ENCODE data around the gene EPHA1.
A peak's percentile ranks its signal among the peaks of the same experiment; 100 is the strongest.

The EPHA1 gene

DNA sequence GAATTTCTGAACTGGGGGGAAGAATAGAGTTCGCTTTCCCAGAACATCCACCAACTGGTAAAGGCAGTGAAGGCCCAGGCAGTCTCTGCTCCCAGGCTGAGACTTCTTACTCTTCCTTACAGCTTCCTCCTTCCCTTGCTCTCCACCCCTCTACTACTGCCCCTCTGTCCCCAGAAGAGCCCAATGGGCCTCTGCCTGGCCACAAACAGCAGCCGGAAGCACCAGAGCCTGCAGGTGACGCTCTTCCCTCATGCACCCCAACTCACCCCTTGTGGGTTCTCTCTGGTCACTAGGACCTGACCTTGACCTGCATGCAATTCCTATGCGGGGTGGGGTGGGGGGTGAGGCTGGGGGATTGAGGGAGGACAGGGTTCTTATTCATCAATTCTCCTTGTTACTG is 62.6 kb downstream of the EPHA1 start:
- no peak for DNase-seq (ENCODE audit: low read depth)

DNA sequence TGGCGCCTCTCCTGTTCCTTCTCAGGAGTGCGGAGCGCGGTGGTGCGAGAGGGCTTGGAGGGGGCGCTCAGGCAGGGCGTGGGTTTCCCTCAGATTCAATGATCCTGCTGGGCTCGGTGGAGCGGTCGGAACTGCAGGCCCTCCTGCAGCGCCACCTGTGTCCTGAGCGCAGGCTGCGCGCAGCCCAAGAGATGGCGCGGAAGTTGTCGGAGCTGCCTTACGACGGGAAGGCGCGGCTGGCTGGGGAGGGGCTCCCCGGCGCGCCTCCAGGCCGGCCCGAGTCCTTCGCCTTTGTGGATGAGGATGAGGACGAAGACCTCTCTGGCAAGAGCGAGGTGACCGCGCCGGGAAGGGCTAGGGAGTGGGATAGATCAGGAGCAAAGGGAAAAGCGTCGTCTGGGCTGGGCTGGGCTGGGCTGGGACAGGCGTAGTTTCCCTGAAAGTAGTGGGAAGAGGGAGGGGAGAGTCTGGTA is 63.2 kb downstream of the EPHA1 start:
- DNase-seq (ENCODE audit: low read depth), result peak; percentile 51

DNA sequence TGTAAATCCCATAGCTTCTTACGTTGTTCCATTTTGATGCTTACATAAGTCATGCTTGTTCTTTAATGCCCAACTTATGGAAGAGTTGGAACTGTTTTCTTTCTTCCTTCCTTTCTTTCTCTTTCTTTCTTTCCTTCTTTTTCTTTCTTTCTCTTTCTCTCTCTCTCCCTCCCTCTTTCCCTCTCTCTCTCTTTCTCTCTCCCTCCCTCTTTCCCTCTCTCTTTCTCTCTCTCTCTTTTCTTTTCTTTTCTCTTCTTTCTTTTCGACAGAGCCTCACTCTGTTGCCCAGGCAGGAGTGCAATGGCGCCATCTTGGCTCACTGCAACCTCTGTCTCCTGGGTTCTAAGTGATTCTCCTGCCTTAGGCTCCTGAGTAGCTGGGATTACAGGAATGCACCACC is 65.1 kb downstream of the EPHA1 start:
- DNase-seq (ENCODE audit: low read depth), result no peak

DNA sequence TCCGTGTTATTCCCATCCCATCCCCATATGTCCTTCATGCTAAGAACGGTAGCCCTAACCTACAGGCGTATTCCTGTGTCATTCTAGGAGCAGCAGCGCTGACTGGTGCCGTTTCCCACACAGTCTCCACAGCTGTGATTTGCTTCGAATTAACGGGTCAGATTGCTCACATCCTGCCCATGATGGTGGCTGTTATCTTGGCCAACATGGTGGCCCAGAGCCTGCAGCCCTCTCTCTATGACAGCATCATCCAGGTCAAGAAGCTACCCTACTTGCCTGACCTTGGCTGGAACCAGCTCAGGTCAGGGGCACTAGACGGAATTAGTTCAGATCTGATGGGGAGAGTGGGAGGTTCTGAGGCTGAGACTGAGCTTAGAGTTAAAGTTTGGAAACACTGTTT is 66.8 kb downstream of the EPHA1 start:
- no peak for DNase-seq (ENCODE audit: low read depth)
